ENCODE results near the gene FBXL17. TPM values are rescaled to one million over a fixed set of nuclear protein-coding genes. Genes with fewer than 3 reads are reported as not detected.

FBXL17 gene
- total RNA-seq, 4 donors from 2014 or later, result 10.9 to 19.8 (median 15.0) TPM

DNA sequence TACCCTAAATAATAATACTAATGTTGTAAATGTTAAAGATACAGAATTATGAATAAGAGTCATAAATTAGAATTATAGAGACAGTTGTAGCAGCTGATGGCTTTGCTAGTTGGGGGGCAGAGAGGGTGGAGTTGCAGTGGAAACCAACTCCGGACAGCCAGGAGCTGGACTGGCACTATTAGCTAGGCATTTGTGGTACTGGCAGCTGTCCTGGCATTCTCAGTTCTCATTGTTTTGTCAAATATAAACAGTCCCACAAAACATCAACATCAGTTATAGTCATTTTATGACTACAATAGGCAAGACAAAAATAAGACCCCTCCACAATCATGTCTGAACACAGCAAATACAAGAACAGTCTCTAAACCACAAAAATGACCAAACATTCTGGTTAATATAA lies 2.8 kb upstream of the FBXL17 start:
- ATAC-seq (ENCODE audit: low FRiP score) (no peak), DNase-seq (ENCODE audit: low spot score) (no peak)
- TF ChIP-seq, protein P1, sequence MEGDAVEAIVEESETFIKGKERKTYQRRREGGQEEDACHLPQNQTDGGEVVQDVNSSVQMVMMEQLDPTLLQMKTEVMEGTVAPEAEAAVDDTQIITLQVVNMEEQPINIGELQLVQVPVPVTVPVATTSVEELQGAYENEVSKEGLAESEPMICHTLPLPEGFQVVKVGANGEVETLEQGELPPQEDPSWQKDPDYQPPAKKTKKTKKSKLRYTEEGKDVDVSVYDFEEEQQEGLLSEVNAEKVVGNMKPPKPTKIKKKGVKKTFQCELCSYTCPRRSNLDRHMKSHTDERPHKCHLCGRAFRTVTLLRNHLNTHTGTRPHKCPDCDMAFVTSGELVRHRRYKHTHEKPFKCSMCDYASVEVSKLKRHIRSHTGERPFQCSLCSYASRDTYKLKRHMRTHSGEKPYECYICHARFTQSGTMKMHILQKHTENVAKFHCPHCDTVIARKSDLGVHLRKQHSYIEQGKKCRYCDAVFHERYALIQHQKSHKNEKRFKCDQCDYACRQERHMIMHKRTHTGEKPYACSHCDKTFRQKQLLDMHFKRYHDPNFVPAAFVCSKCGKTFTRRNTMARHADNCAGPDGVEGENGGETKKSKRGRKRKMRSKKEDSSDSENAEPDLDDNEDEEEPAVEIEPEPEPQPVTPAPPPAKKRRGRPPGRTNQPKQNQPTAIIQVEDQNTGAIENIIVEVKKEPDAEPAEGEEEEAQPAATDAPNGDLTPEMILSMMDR (IDR thresholded peaks at IDR 0.05), result no peak

- TF ChIP-seq, protein P1 (IDR thresholded peaks at IDR 0.05), result no peak
- ATAC-seq (ENCODE audit: low FRiP score) (peak; percentile 15), DNase-seq (ENCODE audit: low spot score) (no peak)
Measured at GRCh38 chr5:108382784-108383330, 959 bp upstream of the FBXL17 start.

DNA sequence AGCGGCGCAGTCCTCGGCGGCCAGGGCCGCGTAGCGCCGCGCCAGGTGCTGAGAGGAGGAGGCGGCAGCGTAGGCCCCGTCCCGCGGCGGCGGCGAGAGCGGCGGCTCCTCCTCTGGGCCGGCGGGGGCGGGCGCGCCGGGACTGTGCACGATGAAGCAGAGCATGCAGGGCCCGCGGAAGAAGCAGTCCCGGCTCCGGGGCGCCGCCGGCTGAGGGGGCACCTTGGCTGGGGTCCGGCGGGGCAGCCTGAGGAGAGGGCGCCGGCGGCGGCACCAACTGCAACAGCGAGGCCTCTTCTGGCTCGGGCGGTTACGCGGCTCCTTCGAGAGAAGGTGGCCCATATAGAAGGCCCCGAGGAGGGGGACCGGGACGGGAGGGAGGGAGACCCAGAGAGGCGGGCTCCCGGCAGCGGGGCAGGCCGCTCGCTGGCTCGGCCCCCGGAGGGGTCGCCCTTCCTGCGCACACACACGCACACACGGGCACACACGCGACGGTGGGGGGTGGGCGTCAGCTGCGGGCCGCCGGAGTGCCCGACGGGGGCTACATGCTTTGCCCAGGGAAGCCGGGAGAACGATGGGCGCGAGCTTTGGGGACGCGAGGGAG lies 446 bp downstream of the FBXL17 start:
- peak; percentile 71 for ATAC-seq (ENCODE audit: low FRiP score)
- TF ChIP-seq, protein P1 (IDR thresholded peaks at IDR 0.05), result no peak

DNA sequence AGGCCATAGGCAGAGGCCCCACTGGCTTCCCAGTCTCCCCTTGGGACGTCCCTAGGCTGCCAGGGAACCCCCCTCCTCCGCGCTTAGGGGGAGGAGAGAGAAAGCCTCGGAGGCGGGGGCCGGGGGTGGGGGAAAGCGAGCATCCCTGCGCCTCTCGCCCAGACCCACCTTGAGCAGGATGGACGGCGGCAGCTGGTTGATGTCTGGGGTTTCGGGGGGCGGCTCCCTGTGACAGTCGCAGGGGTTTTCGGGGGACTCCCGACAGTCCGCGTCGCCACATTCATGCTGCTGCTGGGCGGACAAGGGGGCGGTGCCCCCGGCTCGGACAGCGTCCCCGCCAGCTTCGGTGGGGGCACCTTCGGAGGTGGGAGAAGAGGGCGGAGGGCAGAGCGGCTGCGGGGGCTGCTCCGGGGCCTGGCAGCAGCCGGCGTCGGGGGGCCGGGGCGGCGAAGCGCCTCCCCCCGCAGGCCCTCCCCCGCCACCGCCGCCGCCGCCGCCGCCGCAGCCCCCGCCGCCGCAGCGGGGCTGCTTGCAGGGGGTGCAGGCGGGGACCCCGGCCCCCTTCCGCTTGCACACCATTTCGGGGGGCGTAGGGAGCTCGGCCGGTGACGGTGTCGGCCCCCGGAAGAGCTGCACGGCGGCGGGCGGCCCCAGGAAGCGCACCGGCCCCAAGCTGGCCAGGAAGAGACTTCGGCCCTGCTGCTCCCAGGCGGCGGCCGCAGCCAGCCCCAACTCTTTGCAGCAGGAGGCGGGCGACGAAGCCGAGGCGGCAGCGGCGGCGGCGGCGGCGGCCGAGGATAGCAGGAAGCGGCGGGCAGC lies 1.2 kb downstream of the FBXL17 start:
- DNase-seq (ENCODE audit: low spot score) (no peak), ATAC-seq (ENCODE audit: low FRiP score) (peak; percentile 34)
- TF ChIP-seq, protein P1 (IDR thresholded peaks at IDR 0.05), result no peak

More for the DNA sequence above, 446 bp downstream of the FBXL17 start:
- no peak for DNase-seq (ENCODE audit: low spot score)

DNA sequence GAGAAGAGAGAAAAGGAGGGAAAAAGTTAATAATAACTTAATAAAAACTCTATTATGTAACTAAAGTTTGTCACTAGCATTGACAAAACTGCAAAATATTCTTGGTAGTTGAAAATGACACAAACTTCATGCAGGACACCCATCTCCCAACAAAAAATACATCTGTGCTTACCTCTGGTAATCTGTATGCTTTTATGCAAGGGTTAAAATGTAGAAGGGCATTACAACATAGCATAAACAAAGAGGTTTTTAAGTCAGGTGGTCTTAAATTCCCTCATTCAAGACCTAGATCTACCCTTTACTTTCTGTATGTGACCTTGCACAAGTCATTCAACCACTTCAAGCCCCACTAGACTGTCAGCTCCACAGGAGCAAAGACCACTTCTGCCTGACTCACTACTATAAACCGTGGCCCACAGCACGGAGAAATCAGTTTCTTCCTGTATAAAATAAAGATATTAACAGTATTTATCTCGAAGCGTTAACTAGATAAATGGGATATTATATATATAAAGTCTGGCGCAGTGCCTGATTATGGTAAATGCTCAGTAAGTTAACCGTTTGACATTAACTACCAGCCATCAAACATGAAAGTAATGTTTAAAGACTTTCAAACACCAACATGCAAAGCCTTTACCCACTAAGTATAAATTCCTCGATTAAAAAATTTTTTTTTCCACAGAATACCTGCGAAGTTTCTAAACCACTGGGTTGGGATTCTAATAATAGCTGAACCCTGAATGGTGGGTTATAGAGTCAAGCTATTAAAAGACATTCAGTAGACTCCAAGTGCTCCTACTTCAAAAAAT lies 2.0 kb downstream of the FBXL17 start:
- no peak for ATAC-seq (ENCODE audit: low FRiP score)
- TF ChIP-seq, protein P1 (IDR thresholded peaks at IDR 0.05), result no peak
- no peak for DNase-seq (ENCODE audit: low spot score)

DNA sequence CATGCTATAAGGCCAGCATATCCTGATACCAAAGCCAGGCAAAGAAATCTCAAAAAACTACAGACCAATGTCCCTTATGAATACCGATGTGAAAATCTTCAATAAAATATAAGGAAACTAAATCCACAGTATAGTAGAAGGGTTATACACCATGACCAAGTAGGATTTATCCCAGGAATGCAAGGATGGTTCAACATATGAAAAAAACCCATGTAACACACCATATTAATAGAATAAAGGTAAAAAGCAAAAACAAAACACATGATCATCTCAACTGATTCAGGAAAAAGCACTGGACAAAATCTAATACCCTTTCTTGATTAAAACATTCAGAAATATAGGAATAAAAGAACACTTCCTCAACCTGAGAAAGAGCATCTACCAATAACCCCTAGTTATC lies 6.1 kb downstream of the FBXL17 start:
- DNase-seq (ENCODE audit: low spot score) (no peak), ATAC-seq (ENCODE audit: low FRiP score) (no peak)
- TF ChIP-seq, protein P1 (IDR thresholded peaks at IDR 0.05), result no peak
